T-cell (primary cell): ENCODE data around the gene WNT8A. TPM values are rescaled to one million over a fixed set of nuclear protein-coding genes. Genes with fewer than 3 reads are reported as not detected.
"Not testable (repeated sequence)": the region's sequence is repeated elsewhere in the genome, so short reads cannot be mapped to it uniquely, and the experiment has no call there.

ENCODE experiments used
- ATAC-seq, 4 experiments: fragments of 200-7000 bp in 3 of 4; fragments of 150-1000 bp in 1 of 4; cut with Tn5 transposase; replicated peaks in 1 of 4; 1 replicate in 3 of 4; 2 replicates in 1 of 4; pipeline ENCODE4 v1.10.0; 2021; ENCODE audit warnings: moderate library complexity in 3 of 4, mild to moderate bottlenecking in 2 of 4, moderate number of reproducible peaks in 1 of 4
- CTCF ChIA-PET, 2 donors: fragments of 300-600 bp; sonication (Branson Sonifier 250); formaldehyde crosslinking; loops; one replicate each; lab custom pipeline; 2022; ENCODE audit warnings: antibody characterized with exemption in 2 of 2; lab: Charles Lee
- POLR2A ChIA-PET, 2 donors: fragments of 300-600 bp; sonication (Branson Sonifier 250); formaldehyde crosslinking; loops; one replicate each; lab custom pipeline; 2022; ENCODE audit warnings: antibody characterized with exemption in 2 of 2; lab: Charles Lee
- DNase-seq, 35 experiments: peaks; one replicate each; pipeline versions ENCODE4 v3.0.0 to v3.0.0-alpha.2; 2013 to 2023
- H3K27ac ChIP-seq: one replicate; pipeline ENCODE4 v1.5.1; 2013; ENCODE audit warnings: low read length
- H3K27me3 ChIP-seq, 2 experiments: replicated peaks in 1 of 2; 1 replicate in 1 of 2; 2 replicates in 1 of 2; pipeline versions ENCODE4 v1.6.1 to v1.7.0; 2013; ENCODE audit warnings: low read length in 1 of 2, mixed read lengths in 1 of 2; ENCODE audit not compliant: control insufficient read depth in 2 of 2, insufficient read depth in 2 of 2; ENCODE audit errors: extremely low read depth in 1 of 2
- H3K36me3 ChIP-seq, 2 donors: 1 replicate in 1 of 2; 2 replicates in 1 of 2; pipeline versions ENCODE4 v1.6.1 to v1.7.0; 2013; ENCODE audit warnings: low read length in 1 of 2; ENCODE audit not compliant: control insufficient read depth in 2 of 2, insufficient read depth in 1 of 2; ENCODE audit errors: extremely low read depth in 1 of 2
- H3K4me1 ChIP-seq, 2 experiments: 1 replicate in 1 of 2; 2 replicates in 1 of 2; pipeline versions ENCODE4 v1.6.1 to v1.7.0; 2013; ENCODE audit warnings: low read length in 2 of 2, mixed read lengths in 1 of 2; ENCODE audit not compliant: insufficient read depth in 2 of 2, control insufficient read depth in 1 of 2; ENCODE audit errors: extremely low read depth in 1 of 2
- H3K4me3 ChIP-seq, 2 donors: 1 replicate in 1 of 2; 2 replicates in 1 of 2; pipeline versions ENCODE4 v1.5.1 to v1.7.0; 2013; ENCODE audit warnings: mild to moderate bottlenecking in 2 of 2, low read length in 1 of 2, moderate library complexity in 1 of 2; ENCODE audit not compliant: control insufficient read depth in 1 of 2; ENCODE audit errors: extremely low read depth in 1 of 2
- H3K9me3 ChIP-seq: 2 replicates; pipeline ENCODE4 v1.7.0; 2013
- H3K27ac Mint-ChIP-seq, 2 donors: one replicate each; pipeline ENCODE4 v1.8.0; 2020 to 2021; ENCODE audit warnings: mild to moderate bottlenecking in 2 of 2, mixed read lengths in 2 of 2
- H3K27me3 Mint-ChIP-seq, 2 donors: one replicate each; pipeline ENCODE4 v1.8.0; 2021 to 2022; ENCODE audit warnings: mixed read lengths in 2 of 2
- H3K36me3 Mint-ChIP-seq: one replicate; pipeline ENCODE4 v1.8.0; 2021; ENCODE audit warnings: mixed read lengths
- H3K4me1 Mint-ChIP-seq, 3 donors: one replicate each; pipeline ENCODE4 v1.8.0; 2020 to 2022; ENCODE audit warnings: mixed read lengths in 3 of 3, mild to moderate bottlenecking in 1 of 3
- H3K4me3 Mint-ChIP-seq, 3 donors: one replicate each; pipeline ENCODE4 v1.8.0; 2020 to 2022; ENCODE audit warnings: mild to moderate bottlenecking in 3 of 3, mixed read lengths in 3 of 3, moderate library complexity in 3 of 3
- H3K9me3 Mint-ChIP-seq, 3 donors: one replicate each; pipeline ENCODE4 v1.8.0; 2020 to 2022; ENCODE audit warnings: mixed read lengths in 3 of 3
- WGBS: methylation state at CpG from one replicate; pipeline ENCODE4 v1.1.5; 2013; ENCODE audit warnings: missing lambda C conversion rate; ENCODE audit not compliant: insufficient coverage; 5-methylcytosine and 5-hydroxymethylcytosine counted together
- total RNA-seq, 35 experiments: library from RNA in 6 of 35; stranded (reverse) in 6 of 35; fragments of 120-200 nt in 1 of 35; gene quantifications; one replicate each; pipeline versions ENCODE4 v1.2.1 to v1.2.4 and lab custom pipeline; 2013 to 2026

WNT8A gene
- total RNA-seq, 5 donors from 2014 or later (not counting 1 experiment from before 2014, with no cell fraction given): not detected

DNA sequence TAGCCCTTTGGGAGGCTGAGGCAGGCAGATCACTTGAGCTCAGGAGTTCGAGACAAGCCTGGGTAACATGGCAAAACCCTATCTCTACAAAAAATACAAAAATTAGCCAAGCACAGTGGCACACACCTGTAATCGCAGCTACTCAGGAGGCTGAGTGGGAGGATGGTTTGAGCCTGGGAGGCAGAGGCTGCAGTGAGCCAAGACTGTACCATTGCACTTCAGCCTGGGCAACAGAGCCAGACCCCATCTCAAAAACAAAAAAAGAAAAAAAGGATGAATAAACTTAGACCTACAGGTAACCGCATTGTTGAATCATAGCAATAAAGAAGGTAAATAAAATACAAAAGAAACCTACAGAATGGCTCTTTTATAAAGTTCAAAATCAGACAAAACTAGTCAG is 38.5 kb upstream of the WNT8A start:
- H3K36me3 ChIP-seq, H3K27ac ChIP-seq, ATAC-seq, H3K4me1 ChIP-seq, H3K9me3 Mint-ChIP-seq, POLR2A ChIA-PET, H3K4me3 Mint-ChIP-seq, H3K27ac Mint-ChIP-seq, H3K9me3 ChIP-seq, DNase-seq, H3K4me3 ChIP-seq, H3K27me3 ChIP-seq, H3K4me1 Mint-ChIP-seq, H3K27me3 Mint-ChIP-seq, H3K36me3 Mint-ChIP-seq: not testable (repeated sequence)
- CTCF ChIA-PET: interaction anchor here in 1 of 2 donors (0.6 kb wide), 1 partner anchor 303 kb away, joined by 5 read pairs; no protein-coding TSS in a partner anchor
- WGBS: no CpG with 5 or more reads among the region's 3 CpGs

DNA sequence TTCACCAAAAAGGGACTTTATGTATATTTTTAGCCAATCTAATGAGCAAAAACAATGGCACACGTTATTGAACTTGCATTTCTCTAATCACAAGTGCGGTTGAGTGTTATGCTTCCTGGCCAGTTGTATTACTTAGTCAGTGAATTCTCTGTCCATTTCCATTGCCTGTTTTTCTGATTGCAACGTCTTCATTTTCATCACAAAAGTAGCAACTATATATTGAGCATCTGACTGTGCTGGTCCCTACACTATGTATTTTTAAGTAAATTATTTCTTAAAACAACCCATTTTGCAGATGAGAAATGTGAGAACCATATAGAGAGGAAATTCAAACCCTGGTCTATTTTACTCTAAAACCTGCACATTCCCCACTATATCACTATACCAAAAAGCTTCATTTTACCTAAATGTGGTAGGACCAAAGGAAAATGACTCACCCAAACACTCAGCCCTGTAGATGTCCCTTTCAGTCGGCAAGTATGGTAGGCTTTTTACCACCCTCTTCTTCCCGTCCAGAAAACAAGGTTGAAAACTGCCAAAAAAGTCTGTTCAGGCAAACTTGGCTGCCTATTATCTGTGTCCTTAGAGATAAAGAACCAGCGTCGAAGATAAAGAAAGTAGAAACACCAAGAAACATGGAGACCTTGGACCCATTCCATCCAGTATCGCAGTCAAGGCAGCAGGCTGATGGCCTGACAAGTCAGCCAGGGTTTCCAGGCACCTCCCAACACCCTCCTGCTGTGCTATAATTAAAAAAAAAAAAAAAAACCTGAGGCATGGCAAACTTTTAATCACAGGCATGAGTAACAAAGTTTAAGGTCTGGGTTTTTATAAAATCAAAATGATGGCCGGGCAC is 32.2 kb upstream of the WNT8A start:
- Histone ChIP-seq H3K27ac (no peak overlapping the region), H3K4me3 (no peak overlapping the region), H3K36me3 (no peaks in the 10 kb centered on the region), H3K27me3 (peaks cover 0 to 7% of the 10 kb centered on the region in 2 experiments), H3K4me1 (no peaks in the 10 kb centered on the region), H3K9me3 (no peaks in the 10 kb centered on the region)
- no peaks in the 10 kb centered on the region for H3K9me3 Mint-ChIP-seq
- ATAC-seq (no peak), DNase-seq (no peak)
- no peak overlapping the region for H3K27ac Mint-ChIP-seq
- no peak overlapping the region for H3K4me3 Mint-ChIP-seq
- POLR2A ChIA-PET: no interaction called here
- peaks cover 0 to 5% (median 3%) of the 10 kb centered on the region in 3 donors for H3K4me1 Mint-ChIP-seq
- H3K27me3 Mint-ChIP-seq: peaks cover 0 to 3% of the 10 kb centered on the region in 2 donors
- no peaks in the 10 kb centered on the region for H3K36me3 Mint-ChIP-seq
- WGBS: 93% methylated on average over 7 of the region's 9 CpGs
- CTCF ChIA-PET: no interaction called here

- H3K4me1 ChIP-seq, H3K27ac ChIP-seq, H3K4me3 ChIP-seq, CTCF ChIA-PET, H3K36me3 Mint-ChIP-seq, H3K4me1 Mint-ChIP-seq, H3K27me3 ChIP-seq, H3K9me3 Mint-ChIP-seq, H3K9me3 ChIP-seq, ATAC-seq, H3K36me3 ChIP-seq, DNase-seq, H3K4me3 Mint-ChIP-seq, H3K27ac Mint-ChIP-seq, H3K27me3 Mint-ChIP-seq: not testable (repeated sequence)
- WGBS: 80% methylated on average over 1 of the region's 1 CpG
- POLR2A ChIA-PET: interaction anchor here in 1 of 2 donors (0.7 kb wide), 1 partner anchor 18 kb away, joined by 5 read pairs; no protein-coding TSS in a partner anchor
Measured at GRCh38 chr5:138052718-138053117, 31.1 kb upstream of the WNT8A start.

DNA sequence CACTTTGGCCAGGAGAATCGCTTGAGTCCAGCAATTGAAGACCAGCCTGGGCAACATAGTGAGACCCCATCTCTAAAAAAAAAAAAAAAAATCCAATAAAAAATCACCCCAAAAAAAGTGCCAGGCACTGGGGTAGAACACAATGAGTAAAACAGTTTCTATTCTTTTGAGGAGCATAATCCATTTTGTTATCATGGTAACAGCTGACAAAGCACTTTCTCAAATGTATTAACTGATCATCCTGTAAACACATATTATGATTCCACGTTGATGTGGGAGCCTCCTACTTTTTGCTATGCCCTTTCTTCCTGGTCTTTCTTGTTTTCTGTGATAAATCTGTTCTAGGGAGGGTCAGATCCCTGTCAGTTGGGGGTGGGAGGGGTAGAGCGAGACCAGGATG is 30.3 kb upstream of the WNT8A start:
- no peak overlapping the region for H3K4me3 ChIP-seq
- H3K27me3 ChIP-seq: peaks cover 0 to 10% of the 10 kb centered on the region in 2 experiments
- ChIA-PET CTCF (interaction anchor here in 1 of 2 donors (0.7 kb wide), 1 partner anchor 17 kb away, joined by 3 read pairs; no protein-coding TSS in a partner anchor), POLR2A (interaction anchor here in 1 of 2 donors (0.7 kb wide), 1 partner anchor 18 kb away, joined by 5 read pairs; no protein-coding TSS in a partner anchor)
- no peak overlapping the region for H3K4me3 Mint-ChIP-seq
- WGBS: no CpG with 5 or more reads among the region's 3 CpGs
- H3K4me1 ChIP-seq: no peaks in the 10 kb centered on the region
- DNase-seq (no peak), ATAC-seq (no peak)
- peaks cover 0 to 5% (median 3%) of the 10 kb centered on the region in 3 donors for H3K4me1 Mint-ChIP-seq
- H3K9me3 ChIP-seq: no peaks in the 10 kb centered on the region
- peaks cover 0 to 5% of the 10 kb centered on the region in 2 donors for H3K27me3 Mint-ChIP-seq
- H3K9me3 Mint-ChIP-seq: no peaks in the 10 kb centered on the region
- no peak overlapping the region for H3K27ac Mint-ChIP-seq
- no peak overlapping the region for H3K27ac ChIP-seq
- H3K36me3 ChIP-seq: no peaks in the 10 kb centered on the region
- no peaks in the 10 kb centered on the region for H3K36me3 Mint-ChIP-seq

GRCh38 chr5:138054206-138054605 is 29.6 kb upstream of the WNT8A start:
- Histone ChIP-seq H3K27ac (no peak overlapping the region), H3K27me3 (peaks cover 0 to 8% of the 10 kb centered on the region in 2 experiments), H3K9me3 (no peaks in the 10 kb centered on the region), H3K4me3 (no peak overlapping the region), H3K4me1 (no peaks in the 10 kb centered on the region), H3K36me3 (no peaks in the 10 kb centered on the region)
- Mint-ChIP-seq H3K36me3 (no peaks in the 10 kb centered on the region), H3K27ac (no peak overlapping the region), H3K27me3 (peaks cover 0 to 5% of the 10 kb centered on the region in 2 donors), H3K4me1 (peaks cover 0 to 5% (median 3%) of the 10 kb centered on the region in 3 donors), H3K9me3 (no peaks in the 10 kb centered on the region), H3K4me3 (no peak overlapping the region)
- CTCF ChIA-PET: interaction anchor here in 1 of 2 donors (0.7 kb wide), 1 partner anchor 18 kb away, joined by 3 read pairs; no protein-coding TSS in a partner anchor
- WGBS: no CpG with 5 or more reads among the region's 3 CpGs
- ATAC-seq: no peak
- DNase-seq: no peak
- POLR2A ChIA-PET: interaction anchor here in 1 of 2 donors (0.6 kb wide), 1 partner anchor 15 kb away, joined by 3 read pairs; no protein-coding TSS in a partner anchor

- Mint-ChIP-seq H3K36me3 (no peaks in the 10 kb centered on the region), H3K4me3 (no peak overlapping the region), H3K4me1 (peaks cover 0 to 5% (median 3%) of the 10 kb centered on the region in 3 donors), H3K9me3 (no peaks in the 10 kb centered on the region), H3K27ac (no peak overlapping the region), H3K27me3 (peaks cover 0 to 5% of the 10 kb centered on the region in 2 donors)
- CTCF ChIA-PET: no interaction called here
- no peaks in the 10 kb centered on the region for H3K9me3 ChIP-seq
- no peak overlapping the region for H3K4me3 ChIP-seq
- ATAC-seq (no peak), DNase-seq (no peak)
- 74% methylated on average over 7 of the region's 13 CpGs for whole genome bisulfite sequencing
- POLR2A ChIA-PET: interaction anchor here (0.6 kb wide), 2 partner anchors 8 to 16 kb away, joined by 3 to 4 read pairs; no protein-coding TSS in a partner anchor
- no peak overlapping the region for H3K27ac ChIP-seq
- H3K36me3 ChIP-seq: no peaks in the 10 kb centered on the region
- peaks cover 0 to 8% of the 10 kb centered on the region in 2 experiments for H3K27me3 ChIP-seq
- H3K4me1 ChIP-seq: no peaks in the 10 kb centered on the region
Measured at GRCh38 chr5:138054847-138055558, 28.8 kb upstream of the WNT8A start.
